Sigmoid colon (tissue), 7 donors: ENCODE data around the gene CNTNAP5. TPM values are rescaled to one million over a fixed set of nuclear protein-coding genes. Genes with fewer than 3 reads are reported as not detected.

Source experiments
- DNase-seq: peaks from one replicate; pipeline ENCODE4 v3.0.0-alpha.2; 2019
- H3K27ac ChIP-seq, 4 donors: fragments of 200-600 bp; sonication (generic); one replicate each; pipeline ENCODE4 v1.5.1; 2016 to 2019; ENCODE audit warnings: mild to moderate bottlenecking in 1 of 4
- H3K27me3 ChIP-seq, 3 donors: fragments of 200-600 bp; sonication (generic); one replicate each; pipeline ENCODE4 v1.5.1; 2019; ENCODE audit warnings: mild to moderate bottlenecking in 1 of 3
- H3K36me3 ChIP-seq, 4 donors: fragments of 200-600 bp; sonication (generic); one replicate each; pipeline ENCODE4 v1.5.1; 2016 to 2019
- H3K4me1 ChIP-seq, 4 donors: fragments of 200-600 bp; sonication (generic); one replicate each; pipeline ENCODE4 v1.5.1; 2017 to 2019
- H3K4me3 ChIP-seq, 4 donors: fragments of 200-600 bp; sonication (generic); one replicate each; pipeline ENCODE4 v1.5.1; 2017 to 2019; ENCODE audit warnings: mild to moderate bottlenecking in 2 of 4, moderate library complexity in 1 of 4
- H3K9me3 ChIP-seq, 4 donors: fragments of 200-600 bp in 3 of 4; sonication (generic) in 3 of 4; one replicate each; pipeline versions ENCODE4 v1.5.1 to v1.6.1; 2013 to 2019
- CTCF ChIP-seq, 4 experiments: fragments of 450-650 bp in 3 of 4; fragments of 200-600 bp in 1 of 4; IDR thresholded peaks; one replicate each; pipeline ENCODE4 v1.5.1; 2016 to 2019; ENCODE audit warnings: antibody characterized with exemption in 4 of 4, mild to moderate bottlenecking in 3 of 4, moderate library complexity in 2 of 4
- EP300 ChIP-seq, 4 donors: sonication (generic); formaldehyde crosslinking; IDR thresholded peaks; one replicate each; pipeline ENCODE4 v1.6.1; 2017; ENCODE audit warnings: antibody characterized with exemption in 4 of 4
- POLR2A ChIP-seq, 2 donors: fragments of 450-650 bp; IDR thresholded peaks; one replicate each; pipeline ENCODE4 v1.6.1; 2016; ENCODE audit warnings: antibody characterized with exemption in 2 of 2, mild to moderate bottlenecking in 2 of 2, moderate library complexity in 2 of 2
- POLR2AphosphoS5 ChIP-seq, 4 donors: sonication (generic); formaldehyde crosslinking; IDR thresholded peaks; one replicate each; pipeline ENCODE4 v1.6.1; 2017; ENCODE audit warnings: antibody characterized with exemption in 4 of 4
- WGBS, 2 donors: extraction: QIAGEN DNeasy Blood & Tissue Kit; methylation state at CpG; one replicate each; pipeline ENCODE4 v1.1.7; 2013; 5-methylcytosine and 5-hydroxymethylcytosine counted together
- intact Hi-C: fragments of 100-400 bp; cut with DNase I; formaldehyde crosslinking; loops from one replicate; pipeline ENCODE4 v1.15.1; 2023
- polyA plus RNA-seq, 3 donors: library from polyadenylated mRNA; stranded (reverse); fragments of 200-250 nt; gene quantifications; one replicate each; pipeline ENCODE4 v1.2.3, GENCODE V29; 2013
- total RNA-seq, 4 donors: library from RNA; depleted of rRNA; stranded (reverse); fragments of >200 nt; gene quantifications; one replicate each; pipeline ENCODE4 v1.1.0, GENCODE V29; 2016
- donor health status: healthy with polysubstance abuse.
- donor health status: Bipolar disorder and iron deficiency.
- donor health status: healthy.

CNTNAP5 gene
- total and polyA plus RNA-seq, 7 donors, result 0.74 to 4.5 (median 1.5) TPM; not detected in 2

GRCh38 chr2:124136110-124136509 is 111.0 kb downstream of the CNTNAP5 start:
- WGBS, 2 donors, result 96 to 97% methylated on average over 1 of the region's 1 CpG
- Histone ChIP-seq H3K4me1 (no peaks in the 10 kb centered on the region), H3K27ac (no peak overlapping the region), H3K4me3 (no peak overlapping the region), H3K27me3 (no peaks in the 10 kb centered on the region), H3K36me3 (no peaks in the 10 kb centered on the region), H3K9me3 (no peaks in the 10 kb centered on the region)
- TF ChIP-seq POLR2AphosphoS5 (IDR thresholded peaks at IDR 0.05), result no peak
- no peak for TF ChIP-seq POLR2A (IDR thresholded peaks at IDR 0.05)
- intact Hi-C loops, result no loop called here
- no peak for DNase-seq

GRCh38 chr2:124138076-124138475 is 113.0 kb downstream of the CNTNAP5 start:
- H3K36me3 ChIP-seq, result no peaks in the 10 kb centered on the region
- DNase-seq, result no peak
- no peak overlapping the region for H3K4me3 ChIP-seq
- 81 to 83% methylated on average over 3 of the region's 3 CpGs for WGBS, 2 donors
- no peaks in the 10 kb centered on the region for H3K9me3 ChIP-seq
- TF ChIP-seq CTCF (IDR thresholded peaks at IDR 0.05) (no peak), POLR2A (IDR thresholded peaks at IDR 0.05) (no peak), POLR2AphosphoS5 (IDR thresholded peaks at IDR 0.05) (no peak), EP300 (IDR thresholded peaks at IDR 0.05) (no peak)
- H3K4me1 ChIP-seq, result no peaks in the 10 kb centered on the region
- intact Hi-C loops, result no loop called here
- H3K27ac ChIP-seq, result no peak overlapping the region
- H3K27me3 ChIP-seq, result no peaks in the 10 kb centered on the region

GRCh38 chr2:124145982-124146381 is 120.9 kb downstream of the CNTNAP5 start:
- Histone ChIP-seq H3K4me1 (peaks cover 0 to 7% (median 3%) of the 10 kb centered on the region in 4 donors), H3K27me3 (no peaks in the 10 kb centered on the region), H3K27ac (no peak overlapping the region), H3K36me3 (no peaks in the 10 kb centered on the region), H3K4me3 (no peak overlapping the region), H3K9me3 (no peaks in the 10 kb centered on the region)
- TF ChIP-seq POLR2A (IDR thresholded peaks at IDR 0.05) (no peak), CTCF (IDR thresholded peaks at IDR 0.05) (no peak), POLR2AphosphoS5 (IDR thresholded peaks at IDR 0.05) (no peak), EP300 (IDR thresholded peaks at IDR 0.05) (no peak)
- DNase-seq, result no peak
- intact Hi-C loops, result no loop called here
- 20 to 73% methylated on average over 4 of the region's 4 CpGs for WGBS, 2 donors

GRCh38 chr2:124147552-124147951 is 122.5 kb downstream of the CNTNAP5 start:
- Histone ChIP-seq H3K4me3 (no peak overlapping the region), H3K27ac (no peak overlapping the region), H3K9me3 (no peaks in the 10 kb centered on the region), H3K4me1 (peaks cover 0 to 7% (median 3%) of the 10 kb centered on the region in 4 donors), H3K27me3 (no peaks in the 10 kb centered on the region), H3K36me3 (no peaks in the 10 kb centered on the region)
- TF ChIP-seq POLR2AphosphoS5 (IDR thresholded peaks at IDR 0.05) (no peak), EP300 (IDR thresholded peaks at IDR 0.05) (no peak), CTCF (IDR thresholded peaks at IDR 0.05) (no peak), POLR2A (IDR thresholded peaks at IDR 0.05) (no peak)
- WGBS, 2 donors, result 64 to 81% methylated on average over 9 of the region's 9 CpGs
- DNase-seq, result no peak
- intact Hi-C loops, result no loop called here

- DNase-seq, result no peak
- Histone ChIP-seq H3K27me3 (no peaks in the 10 kb centered on the region), H3K36me3 (no peaks in the 10 kb centered on the region), H3K4me1 (peaks cover 0 to 7% (median 3%) of the 10 kb centered on the region in 4 donors), H3K27ac (no peak overlapping the region), H3K9me3 (no peaks in the 10 kb centered on the region), H3K4me3 (no peak overlapping the region)
- 10 to 47% methylated on average over 6 of the region's 6 CpGs for WGBS, 2 donors
- intact Hi-C loops, result no loop called here
- no peak for TF ChIP-seq POLR2AphosphoS5 (IDR thresholded peaks at IDR 0.05)
- TF ChIP-seq CTCF (IDR thresholded peaks at IDR 0.05), result no peak
- TF ChIP-seq POLR2A (IDR thresholded peaks at IDR 0.05), result no peak
- no peak for TF ChIP-seq EP300 (IDR thresholded peaks at IDR 0.05)
Observed at GRCh38 chr2:124149571-124149970, 124.5 kb downstream of the CNTNAP5 start.
